GM23338 (cell line): Measurements from ENCODE around the gene CNNM1. TPM values are rescaled to one million over a fixed set of nuclear protein-coding genes. Genes with fewer than 3 reads are reported as not detected.

Experiments
- ATAC-seq: fragments of 200-7000 bp; cut with Tn5 transposase; 3 replicates; pipeline ENCODE4 v1.9.1; 2020
- DNase-seq: peaks from one replicate; pipeline ENCODE4 v3.0.0-alpha.2; 2015; ENCODE audit warnings: low spot score
- H2AFZ ChIP-seq: fragments of 200-600 bp; sonication (generic); 2 replicates; pipeline ENCODE4 v1.8.0; 2016; ENCODE audit warnings: antibody characterized with exemption, mild to moderate bottlenecking, moderate library complexity
- H3F3A ChIP-seq: fragments of 200-600 bp; sonication (generic); replicated peaks from 2 replicates; pipeline ENCODE4 v1.8.0; 2017; ENCODE audit warnings: antibody characterized with exemption, mixed run types, low read depth
- H3K27ac ChIP-seq: fragments of 200-600 bp; sonication (generic); 2 replicates; pipeline ENCODE4 v1.6.1; 2016; ENCODE audit warnings: low read depth
- H3K27me3 ChIP-seq: fragments of 200-600 bp; sonication (generic); 2 replicates; pipeline ENCODE4 v1.8.0; 2016; ENCODE audit warnings: mild to moderate bottlenecking, mixed run types, moderate library complexity; ENCODE audit not compliant: insufficient read depth
- H3K36me3 ChIP-seq: fragments of 200-600 bp; sonication (generic); 2 replicates; pipeline ENCODE4 v1.8.0; 2016; ENCODE audit warnings: mild to moderate bottlenecking; ENCODE audit not compliant: insufficient read depth
- H3K4me1 ChIP-seq: fragments of 200-600 bp; sonication (generic); 2 replicates; pipeline ENCODE4 v1.8.0; 2016; ENCODE audit warnings: mild to moderate bottlenecking, moderate library complexity; ENCODE audit not compliant: insufficient read depth
- H3K4me2 ChIP-seq: fragments of 200-600 bp; sonication (generic); 2 replicates; pipeline ENCODE4 v1.7.1; 2017; ENCODE audit warnings: mixed run types
- H3K4me3 ChIP-seq: fragments of 200-600 bp; sonication (generic); 2 replicates; pipeline ENCODE4 v1.6.1; 2016; ENCODE audit warnings: mixed run types
- H3K79me2 ChIP-seq: fragments of 200-600 bp; sonication (generic); replicated peaks from 2 replicates; pipeline ENCODE4 v1.8.0; 2017; ENCODE audit warnings: mild to moderate bottlenecking; ENCODE audit not compliant: insufficient read depth
- H3K9me2 ChIP-seq: fragments of 200-600 bp; sonication (generic); 2 replicates; pipeline ENCODE4 v1.8.0; 2017; ENCODE audit not compliant: insufficient read depth
- H4K20me1 ChIP-seq: fragments of 200-600 bp; sonication (generic); replicated peaks from 2 replicates; pipeline ENCODE4 v1.8.0; 2017; ENCODE audit warnings: mild to moderate bottlenecking; ENCODE audit not compliant: insufficient read depth
- H3K27ac Mint-ChIP-seq: 2 replicates; pipeline ENCODE4 v1.8.0; 2020; ENCODE audit warnings: inconsistent platforms, mild to moderate bottlenecking, moderate library complexity, mixed read lengths
- H3K27me3 Mint-ChIP-seq: 3 replicates; pipeline ENCODE4 v1.8.0; 2022; ENCODE audit warnings: low read depth, mild to moderate bottlenecking, moderate library complexity, mixed read lengths, inconsistent platforms; ENCODE audit not compliant: insufficient read depth, poor library complexity
- H3K36me3 Mint-ChIP-seq: 3 replicates; pipeline ENCODE4 v1.8.0; 2021; ENCODE audit warnings: low read depth, mild to moderate bottlenecking, inconsistent platforms, moderate library complexity, mixed read lengths
- H3K4me1 Mint-ChIP-seq: 3 replicates; pipeline ENCODE4 v1.8.0; 2020; ENCODE audit warnings: mild to moderate bottlenecking, inconsistent platforms, mixed read lengths
- H3K4me3 Mint-ChIP-seq: 3 replicates; pipeline ENCODE4 v1.8.0; 2021; ENCODE audit warnings: moderate library complexity, mild to moderate bottlenecking, inconsistent platforms, mixed read lengths
- H3K9me3 Mint-ChIP-seq: 3 replicates; pipeline ENCODE4 v1.8.0; 2020; ENCODE audit warnings: moderate library complexity, mild to moderate bottlenecking, inconsistent platforms, mixed read lengths
- CREB1 ChIP-seq: fragments of 250-450 bp; sonication (Bioruptor Pico); IDR thresholded peaks from 2 replicates; pipeline ENCODE4 v1.5.0; 2020; ENCODE audit warnings: low read depth, mild to moderate bottlenecking, moderate library complexity
- EZH2 ChIP-seq: fragments of 200-600 bp; sonication (generic); IDR thresholded peaks from one replicate; pipeline ENCODE4 v1.8.0; 2017; ENCODE audit warnings: antibody characterized with exemption, mild to moderate bottlenecking, low read depth; ENCODE audit not compliant: unreplicated experiment
- JUNB ChIP-seq: IDR thresholded peaks from one replicate; pipeline ENCODE4 v1.6.1; 2016; ENCODE audit warnings: antibody characterized with exemption; ENCODE audit not compliant: unreplicated experiment
- POLR2AphosphoS5 ChIP-seq: IDR thresholded peaks from 2 replicates; pipeline ENCODE4 v1.6.1; 2016; ENCODE audit warnings: antibody characterized with exemption, low read depth
- STAT1 ChIP-seq: IDR thresholded peaks from one replicate; pipeline ENCODE4 v1.6.1; 2016; ENCODE audit warnings: antibody characterized with exemption; ENCODE audit not compliant: unreplicated experiment
- ZNF114 ChIP-seq: fragments of 250-450 bp; sonication (Bioruptor Pico); IDR thresholded peaks from 2 replicates; pipeline ENCODE4 v1.5.0; 2020; ENCODE audit warnings: mild to moderate bottlenecking, moderate library complexity
- ZNF331 ChIP-seq: fragments of 250-450 bp; sonication (Bioruptor Pico); IDR thresholded peaks from 2 replicates; pipeline ENCODE4 v1.5.0; 2020; ENCODE audit warnings: low read depth, mild to moderate bottlenecking, moderate library complexity
- polyA plus RNA-seq: library from polyadenylated mRNA; unstranded; fragments of >200 nt; fragmentation: Nextera tagmentation; extraction: Ambion mirVana; gene quantifications from 2 replicates; pipeline ENCODE4 v1.2.1, GENCODE V29; 2016
- total RNA-seq: library from RNA; depleted of rRNA; stranded (reverse); fragments of >200 nt; shearing (Covaris generic); gene quantifications from 2 replicates; pipeline ENCODE4 v1.2.3, GENCODE V29; 2014
- TF ChIP-seq, protein P1 (sequence below), 2 experiments: fragments of 200-600 bp in 1 of 2; sonication (generic) in 1 of 2; conservative IDR thresholded peaks; 2 replicates each; pipeline versions ENCODE4 v1.5.1 to v1.6.1; 2016 to 2017; ENCODE audit warnings: antibody characterized with exemption in 2 of 2, low read depth in 2 of 2, mild to moderate bottlenecking in 2 of 2, moderate library complexity in 1 of 2
- TF ChIP-seq, protein P2 (sequence below): IDR thresholded peaks from one replicate; pipeline ENCODE4 v1.6.1; 2018; ENCODE audit warnings: antibody characterized with exemption; ENCODE audit not compliant: unreplicated experiment

Gene CNNM1
- total and polyA plus RNA-seq, 2 experiments from 2014 or later: 0.52 to 0.90 TPM

DNA sequence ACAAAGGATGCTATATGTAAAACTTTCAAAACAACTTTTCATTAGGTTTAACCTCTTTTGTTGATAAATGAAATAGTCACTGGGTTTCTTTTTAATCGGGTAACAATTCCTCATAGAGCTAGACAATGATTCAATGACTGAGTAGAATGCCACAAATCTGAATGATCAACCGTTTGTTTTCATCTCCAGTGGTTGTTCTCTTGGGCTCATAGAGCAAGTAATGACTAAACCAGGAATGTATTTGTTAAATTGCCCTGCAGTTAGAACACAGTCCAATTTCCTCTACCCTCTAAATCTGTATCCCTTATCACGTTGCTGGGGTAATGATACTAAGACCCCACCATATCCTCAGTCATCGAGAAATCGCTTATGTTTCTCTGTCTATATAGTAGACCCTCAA is 40.0 kb downstream of the CNNM1 start:
- DNase-seq: no peak
- Histone ChIP-seq H3K4me1 (no peaks in the 10 kb centered on the region), H3K27me3 (no peaks in the 10 kb centered on the region), H3K79me2 (no peaks in the 10 kb centered on the region), H3K36me3 (no peaks in the 10 kb centered on the region), H3F3A (no peaks in the 10 kb centered on the region), H3K4me3 (no peak overlapping the region), H4K20me1 (no peaks in the 10 kb centered on the region), H3K27ac (no peak overlapping the region), H2AFZ (no peak overlapping the region), H3K4me2 (no peak overlapping the region), H3K9me2 (no peaks in the 10 kb centered on the region)
- no peak overlapping the region for H3K4me3 Mint-ChIP-seq
- no peak overlapping the region for H3K27ac Mint-ChIP-seq
- H3K9me3 Mint-ChIP-seq: no peaks in the 10 kb centered on the region
- no peak for TF ChIP-seq POLR2AphosphoS5
- no peak for TF ChIP-seq CREB1 (CRISPR knock-in tag)
- no peak for TF ChIP-seq ZNF331 (CRISPR knock-in tag)
- TF ChIP-seq, protein P1, sequence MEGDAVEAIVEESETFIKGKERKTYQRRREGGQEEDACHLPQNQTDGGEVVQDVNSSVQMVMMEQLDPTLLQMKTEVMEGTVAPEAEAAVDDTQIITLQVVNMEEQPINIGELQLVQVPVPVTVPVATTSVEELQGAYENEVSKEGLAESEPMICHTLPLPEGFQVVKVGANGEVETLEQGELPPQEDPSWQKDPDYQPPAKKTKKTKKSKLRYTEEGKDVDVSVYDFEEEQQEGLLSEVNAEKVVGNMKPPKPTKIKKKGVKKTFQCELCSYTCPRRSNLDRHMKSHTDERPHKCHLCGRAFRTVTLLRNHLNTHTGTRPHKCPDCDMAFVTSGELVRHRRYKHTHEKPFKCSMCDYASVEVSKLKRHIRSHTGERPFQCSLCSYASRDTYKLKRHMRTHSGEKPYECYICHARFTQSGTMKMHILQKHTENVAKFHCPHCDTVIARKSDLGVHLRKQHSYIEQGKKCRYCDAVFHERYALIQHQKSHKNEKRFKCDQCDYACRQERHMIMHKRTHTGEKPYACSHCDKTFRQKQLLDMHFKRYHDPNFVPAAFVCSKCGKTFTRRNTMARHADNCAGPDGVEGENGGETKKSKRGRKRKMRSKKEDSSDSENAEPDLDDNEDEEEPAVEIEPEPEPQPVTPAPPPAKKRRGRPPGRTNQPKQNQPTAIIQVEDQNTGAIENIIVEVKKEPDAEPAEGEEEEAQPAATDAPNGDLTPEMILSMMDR (conservative IDR thresholded peaks at IDR 0.05; ENCODE audit: low read depth in 2 of 2): no peak
- TF ChIP-seq JUNB: no peak
- TF ChIP-seq, protein P2, sequence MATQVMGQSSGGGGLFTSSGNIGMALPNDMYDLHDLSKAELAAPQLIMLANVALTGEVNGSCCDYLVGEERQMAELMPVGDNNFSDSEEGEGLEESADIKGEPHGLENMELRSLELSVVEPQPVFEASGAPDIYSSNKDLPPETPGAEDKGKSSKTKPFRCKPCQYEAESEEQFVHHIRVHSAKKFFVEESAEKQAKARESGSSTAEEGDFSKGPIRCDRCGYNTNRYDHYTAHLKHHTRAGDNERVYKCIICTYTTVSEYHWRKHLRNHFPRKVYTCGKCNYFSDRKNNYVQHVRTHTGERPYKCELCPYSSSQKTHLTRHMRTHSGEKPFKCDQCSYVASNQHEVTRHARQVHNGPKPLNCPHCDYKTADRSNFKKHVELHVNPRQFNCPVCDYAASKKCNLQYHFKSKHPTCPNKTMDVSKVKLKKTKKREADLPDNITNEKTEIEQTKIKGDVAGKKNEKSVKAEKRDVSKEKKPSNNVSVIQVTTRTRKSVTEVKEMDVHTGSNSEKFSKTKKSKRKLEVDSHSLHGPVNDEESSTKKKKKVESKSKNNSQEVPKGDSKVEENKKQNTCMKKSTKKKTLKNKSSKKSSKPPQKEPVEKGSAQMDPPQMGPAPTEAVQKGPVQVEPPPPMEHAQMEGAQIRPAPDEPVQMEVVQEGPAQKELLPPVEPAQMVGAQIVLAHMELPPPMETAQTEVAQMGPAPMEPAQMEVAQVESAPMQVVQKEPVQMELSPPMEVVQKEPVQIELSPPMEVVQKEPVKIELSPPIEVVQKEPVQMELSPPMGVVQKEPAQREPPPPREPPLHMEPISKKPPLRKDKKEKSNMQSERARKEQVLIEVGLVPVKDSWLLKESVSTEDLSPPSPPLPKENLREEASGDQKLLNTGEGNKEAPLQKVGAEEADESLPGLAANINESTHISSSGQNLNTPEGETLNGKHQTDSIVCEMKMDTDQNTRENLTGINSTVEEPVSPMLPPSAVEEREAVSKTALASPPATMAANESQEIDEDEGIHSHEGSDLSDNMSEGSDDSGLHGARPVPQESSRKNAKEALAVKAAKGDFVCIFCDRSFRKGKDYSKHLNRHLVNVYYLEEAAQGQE: no peak
- TF ChIP-seq ZNF114 (CRISPR knock-in tag): no peak
- no peak for TF ChIP-seq EZH2
- TF ChIP-seq STAT1: no peak
- no peaks in the 10 kb centered on the region for H3K36me3 Mint-ChIP-seq
- ATAC-seq: no peak
- H3K4me1 Mint-ChIP-seq: peaks cover 6% of the 10 kb centered on the region; the same call in 1 of the 3 replicates
- H3K27me3 Mint-ChIP-seq: peaks cover 1% of the 10 kb centered on the region

DNA sequence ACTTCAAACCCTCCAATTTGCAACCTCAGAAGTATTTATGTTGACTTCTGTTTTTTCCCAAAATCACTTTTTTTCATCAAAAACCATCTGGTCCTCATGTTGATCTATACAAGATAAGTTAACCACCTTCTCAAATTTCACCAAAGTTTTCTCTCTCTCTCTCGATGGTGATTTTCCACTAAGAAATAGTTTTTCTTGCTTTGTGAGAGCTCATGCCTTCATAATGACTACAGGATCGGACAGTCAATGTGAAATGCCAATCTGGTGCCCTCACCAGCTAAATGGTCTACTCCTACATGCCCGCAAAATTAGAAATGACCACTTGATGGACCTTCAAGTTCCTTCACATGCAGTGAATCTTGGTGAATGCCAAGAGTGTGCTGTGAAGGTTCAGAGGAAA is 40.4 kb downstream of the CNNM1 start:
- no peak overlapping the region for H3K4me3 ChIP-seq
- H3K36me3 Mint-ChIP-seq: no peaks in the 10 kb centered on the region
- no peaks in the 10 kb centered on the region for H3K4me1 ChIP-seq
- no peak overlapping the region for H3K4me3 Mint-ChIP-seq
- H3K79me2 ChIP-seq: no peaks in the 10 kb centered on the region
- H3K36me3 ChIP-seq: no peaks in the 10 kb centered on the region
- H2AFZ ChIP-seq: no peak overlapping the region; the same call in 1 of the 2 replicates
- H4K20me1 ChIP-seq: no peaks in the 10 kb centered on the region; the same call in 1 of the 2 replicates
- ATAC-seq (no peak), DNase-seq (no peak)
- peaks cover 1% of the 10 kb centered on the region for H3K27me3 Mint-ChIP-seq
- no peaks in the 10 kb centered on the region for H3K27me3 ChIP-seq
- H3K9me3 Mint-ChIP-seq: no peaks in the 10 kb centered on the region
- H3K27ac Mint-ChIP-seq: no peak overlapping the region
- H3K9me2 ChIP-seq: no peaks in the 10 kb centered on the region
- no peak overlapping the region for H3K4me2 ChIP-seq
- H3K4me1 Mint-ChIP-seq: peaks cover 6% of the 10 kb centered on the region; the same call in 1 of the 3 replicates
- no peak overlapping the region for H3K27ac ChIP-seq
- TF ChIP-seq, protein P1 (conservative IDR thresholded peaks at IDR 0.05; ENCODE audit: low read depth in 2 of 2): no peak
- no peaks in the 10 kb centered on the region for H3F3A ChIP-seq
